ENCODE data around the gene ZNF367. TPM values are rescaled to one million over a fixed set of nuclear protein-coding genes. Genes with fewer than 3 reads are reported as not detected.
A peak's percentile ranks its signal among the peaks of the same experiment; 100 is the strongest.

Gene ZNF367
- total and polyA plus RNA-seq, 2 experiments from 2014 or later: 2.5 to 12.3 TPM

- Histone ChIP-seq H3K4me2 (no peak overlapping the region), H3K36me3 (ENCODE audit: insufficient read depth) (no peaks in the 10 kb centered on the region), H3K4me3 (no peak overlapping the region), H4K20me1 (replicated peaks; ENCODE audit: insufficient read depth) (no peaks in the 10 kb centered on the region), H3K79me2 (replicated peaks; ENCODE audit: insufficient read depth) (no peaks in the 10 kb centered on the region), H3K9me2 (ENCODE audit: insufficient read depth) (no peaks in the 10 kb centered on the region), H3K4me1 (ENCODE audit: insufficient read depth) (no peaks in the 10 kb centered on the region), H3F3A (replicated peaks; ENCODE audit: low read depth) (no peaks in the 10 kb centered on the region), H2AFZ (peak overlapping the region; percentile 80), H3K27ac (ENCODE audit: low read depth) (no peak overlapping the region), H3K27me3 (ENCODE audit: insufficient read depth) (no peaks in the 10 kb centered on the region)
- no peaks in the 10 kb centered on the region for H3K36me3 Mint-ChIP-seq (ENCODE audit: low read depth)
- H3K9me3 Mint-ChIP-seq: no peaks in the 10 kb centered on the region
- H3K27ac Mint-ChIP-seq: no peak overlapping the region
- H3K4me3 Mint-ChIP-seq: no peak overlapping the region
- TF ChIP-seq CTCF (conservative IDR thresholded peaks at IDR 0.05; ENCODE audit: low read depth in 2 of 2) (no peak), EZH2phosphoT487 (IDR thresholded peaks at IDR 0.05; ENCODE audit: unreplicated experiment) (no peak), POLR2AphosphoS5 (IDR thresholded peaks at IDR 0.05; ENCODE audit: low read depth) (no peak), JUNB (IDR thresholded peaks at IDR 0.05; ENCODE audit: unreplicated experiment) (no peak), ZNF114 (CRISPR knock-in tag; IDR thresholded peaks at IDR 0.05) (no peak), NANOG (IDR thresholded peaks at IDR 0.05; ENCODE audit: borderline replicate concordance) (no peak), STAT1 (IDR thresholded peaks at IDR 0.05; ENCODE audit: unreplicated experiment) (no peak), REST (IDR thresholded peaks at IDR 0.05; ENCODE audit: unreplicated experiment) (no peak), ZNF331 (CRISPR knock-in tag; IDR thresholded peaks at IDR 0.05; ENCODE audit: low read depth) (no peak), CREB1 (CRISPR knock-in tag; IDR thresholded peaks at IDR 0.05; ENCODE audit: low read depth) (no peak), EZH2 (IDR thresholded peaks at IDR 0.05; ENCODE audit: low read depth, unreplicated experiment) (no peak)
- TF ChIP-seq, protein P1, sequence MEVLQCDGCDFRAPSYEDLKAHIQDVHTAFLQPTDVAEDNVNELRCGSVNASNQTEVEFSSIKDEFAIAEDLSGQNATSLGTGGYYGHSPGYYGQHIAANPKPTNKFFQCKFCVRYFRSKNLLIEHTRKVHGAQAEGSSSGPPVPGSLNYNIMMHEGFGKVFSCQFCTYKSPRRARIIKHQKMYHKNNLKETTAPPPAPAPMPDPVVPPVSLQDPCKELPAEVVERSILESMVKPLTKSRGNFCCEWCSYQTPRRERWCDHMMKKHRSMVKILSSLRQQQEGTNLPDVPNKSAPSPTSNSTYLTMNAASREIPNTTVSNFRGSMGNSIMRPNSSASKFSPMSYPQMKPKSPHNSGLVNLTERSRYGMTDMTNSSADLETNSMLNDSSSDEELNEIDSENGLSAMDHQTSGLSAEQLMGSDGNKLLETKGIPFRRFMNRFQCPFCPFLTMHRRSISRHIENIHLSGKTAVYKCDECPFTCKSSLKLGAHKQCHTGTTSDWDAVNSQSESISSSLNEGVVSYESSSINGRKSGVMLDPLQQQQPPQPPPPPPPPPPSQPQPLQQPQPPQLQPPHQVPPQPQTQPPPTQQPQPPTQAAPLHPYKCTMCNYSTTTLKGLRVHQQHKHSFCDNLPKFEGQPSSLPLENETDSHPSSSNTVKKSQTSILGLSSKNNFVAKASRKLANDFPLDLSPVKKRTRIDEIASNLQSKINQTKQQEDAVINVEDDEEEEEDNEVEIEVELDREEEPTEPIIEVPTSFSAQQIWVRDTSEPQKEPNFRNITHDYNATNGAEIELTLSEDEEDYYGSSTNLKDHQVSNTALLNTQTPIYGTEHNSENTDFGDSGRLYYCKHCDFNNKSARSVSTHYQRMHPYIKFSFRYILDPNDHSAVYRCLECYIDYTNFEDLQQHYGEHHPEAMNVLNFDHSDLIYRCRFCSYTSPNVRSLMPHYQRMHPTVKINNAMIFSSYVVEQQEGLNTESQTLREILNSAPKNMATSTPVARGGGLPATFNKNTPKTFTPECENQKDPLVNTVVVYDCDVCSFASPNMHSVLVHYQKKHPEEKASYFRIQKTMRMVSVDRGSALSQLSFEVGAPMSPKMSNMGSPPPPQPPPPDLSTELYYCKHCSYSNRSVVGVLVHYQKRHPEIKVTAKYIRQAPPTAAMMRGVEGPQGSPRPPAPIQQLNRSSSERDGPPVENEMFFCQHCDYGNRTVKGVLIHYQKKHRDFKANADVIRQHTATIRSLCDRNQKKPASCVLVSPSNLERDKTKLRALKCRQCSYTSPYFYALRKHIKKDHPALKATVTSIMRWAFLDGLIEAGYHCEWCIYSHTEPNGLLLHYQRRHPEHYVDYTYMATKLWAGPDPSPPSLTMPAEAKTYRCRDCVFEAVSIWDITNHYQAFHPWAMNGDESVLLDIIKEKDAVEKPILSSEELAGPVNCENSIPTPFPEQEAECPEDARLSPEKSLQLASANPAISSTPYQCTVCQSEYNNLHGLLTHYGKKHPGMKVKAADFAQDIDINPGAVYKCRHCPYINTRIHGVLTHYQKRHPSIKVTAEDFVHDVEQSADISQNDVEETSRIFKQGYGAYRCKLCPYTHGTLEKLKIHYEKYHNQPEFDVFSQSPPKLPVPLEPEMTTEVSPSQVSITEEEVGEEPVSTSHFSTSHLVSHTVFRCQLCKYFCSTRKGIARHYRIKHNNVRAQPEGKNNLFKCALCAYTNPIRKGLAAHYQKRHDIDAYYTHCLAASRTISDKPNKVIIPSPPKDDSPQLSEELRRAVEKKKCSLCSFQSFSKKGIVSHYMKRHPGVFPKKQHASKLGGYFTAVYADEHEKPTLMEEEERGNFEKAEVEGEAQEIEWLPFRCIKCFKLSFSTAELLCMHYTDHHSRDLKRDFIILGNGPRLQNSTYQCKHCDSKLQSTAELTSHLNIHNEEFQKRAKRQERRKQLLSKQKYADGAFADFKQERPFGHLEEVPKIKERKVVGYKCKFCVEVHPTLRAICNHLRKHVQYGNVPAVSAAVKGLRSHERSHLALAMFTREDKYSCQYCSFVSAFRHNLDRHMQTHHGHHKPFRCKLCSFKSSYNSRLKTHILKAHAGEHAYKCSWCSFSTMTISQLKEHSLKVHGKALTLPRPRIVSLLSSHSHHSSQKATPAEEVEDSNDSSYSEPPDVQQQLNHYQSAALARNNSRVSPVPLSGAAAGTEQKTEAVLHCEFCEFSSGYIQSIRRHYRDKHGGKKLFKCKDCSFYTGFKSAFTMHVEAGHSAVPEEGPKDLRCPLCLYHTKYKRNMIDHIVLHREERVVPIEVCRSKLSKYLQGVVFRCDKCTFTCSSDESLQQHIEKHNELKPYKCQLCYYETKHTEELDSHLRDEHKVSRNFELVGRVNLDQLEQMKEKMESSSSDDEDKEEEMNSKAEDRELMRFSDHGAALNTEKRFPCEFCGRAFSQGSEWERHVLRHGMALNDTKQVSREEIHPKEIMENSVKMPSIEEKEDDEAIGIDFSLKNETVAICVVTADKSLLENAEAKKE (CRISPR knock-in tag; IDR thresholded peaks at IDR 0.05): no peak
- TF ChIP-seq, protein P2, sequence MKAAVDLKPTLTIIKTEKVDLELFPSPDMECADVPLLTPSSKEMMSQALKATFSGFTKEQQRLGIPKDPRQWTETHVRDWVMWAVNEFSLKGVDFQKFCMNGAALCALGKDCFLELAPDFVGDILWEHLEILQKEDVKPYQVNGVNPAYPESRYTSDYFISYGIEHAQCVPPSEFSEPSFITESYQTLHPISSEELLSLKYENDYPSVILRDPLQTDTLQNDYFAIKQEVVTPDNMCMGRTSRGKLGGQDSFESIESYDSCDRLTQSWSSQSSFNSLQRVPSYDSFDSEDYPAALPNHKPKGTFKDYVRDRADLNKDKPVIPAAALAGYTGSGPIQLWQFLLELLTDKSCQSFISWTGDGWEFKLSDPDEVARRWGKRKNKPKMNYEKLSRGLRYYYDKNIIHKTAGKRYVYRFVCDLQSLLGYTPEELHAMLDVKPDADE (IDR thresholded peaks at IDR 0.05): no peak
- DNase-seq (ENCODE audit: low spot score) (no peak), ATAC-seq (no peak)
- peaks cover 10% of the 10 kb centered on the region for H3K27me3 Mint-ChIP-seq (ENCODE audit: insufficient read depth, low read depth, poor library complexity)
- no peaks in the 10 kb centered on the region for H3K4me1 Mint-ChIP-seq
These were observed 17.9 kb upstream of the ZNF367 start for GRCh38 chr9:96436063-96436455.
